ENCODE results near the gene GTF2H2. TPM values are rescaled to one million over a fixed set of nuclear protein-coding genes. Genes with fewer than 3 reads are reported as not detected.

GTF2H2 gene
- total and polyA plus RNA-seq, 9 of the 15 experiments (the other 6 are each of a cell fraction or from before 2014, with no cell fraction given) = 46.9 to 171 (median 91.9) TPM

DNA sequence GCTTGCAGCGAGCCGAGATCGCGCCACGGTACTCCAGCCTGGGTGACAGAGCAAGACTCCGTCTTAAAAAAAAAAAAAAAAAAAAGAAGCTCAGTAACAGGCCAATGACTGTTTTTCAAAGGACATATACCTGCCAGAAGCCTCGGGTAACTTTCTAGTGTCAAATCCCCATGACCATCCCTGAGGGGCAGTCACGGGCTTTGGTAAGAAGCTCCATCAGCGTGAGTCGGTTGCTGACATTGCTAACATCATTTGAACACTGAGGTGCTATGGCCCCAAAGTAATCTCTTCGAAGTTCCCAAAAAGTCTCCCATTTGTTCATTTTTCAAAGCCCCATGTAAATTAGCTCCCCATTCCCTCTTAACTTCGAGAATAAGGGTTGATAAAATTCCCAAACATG is 53.9 kb downstream of the GTF2H2 start (continued):
- TF ChIP-seq, protein P1, sequence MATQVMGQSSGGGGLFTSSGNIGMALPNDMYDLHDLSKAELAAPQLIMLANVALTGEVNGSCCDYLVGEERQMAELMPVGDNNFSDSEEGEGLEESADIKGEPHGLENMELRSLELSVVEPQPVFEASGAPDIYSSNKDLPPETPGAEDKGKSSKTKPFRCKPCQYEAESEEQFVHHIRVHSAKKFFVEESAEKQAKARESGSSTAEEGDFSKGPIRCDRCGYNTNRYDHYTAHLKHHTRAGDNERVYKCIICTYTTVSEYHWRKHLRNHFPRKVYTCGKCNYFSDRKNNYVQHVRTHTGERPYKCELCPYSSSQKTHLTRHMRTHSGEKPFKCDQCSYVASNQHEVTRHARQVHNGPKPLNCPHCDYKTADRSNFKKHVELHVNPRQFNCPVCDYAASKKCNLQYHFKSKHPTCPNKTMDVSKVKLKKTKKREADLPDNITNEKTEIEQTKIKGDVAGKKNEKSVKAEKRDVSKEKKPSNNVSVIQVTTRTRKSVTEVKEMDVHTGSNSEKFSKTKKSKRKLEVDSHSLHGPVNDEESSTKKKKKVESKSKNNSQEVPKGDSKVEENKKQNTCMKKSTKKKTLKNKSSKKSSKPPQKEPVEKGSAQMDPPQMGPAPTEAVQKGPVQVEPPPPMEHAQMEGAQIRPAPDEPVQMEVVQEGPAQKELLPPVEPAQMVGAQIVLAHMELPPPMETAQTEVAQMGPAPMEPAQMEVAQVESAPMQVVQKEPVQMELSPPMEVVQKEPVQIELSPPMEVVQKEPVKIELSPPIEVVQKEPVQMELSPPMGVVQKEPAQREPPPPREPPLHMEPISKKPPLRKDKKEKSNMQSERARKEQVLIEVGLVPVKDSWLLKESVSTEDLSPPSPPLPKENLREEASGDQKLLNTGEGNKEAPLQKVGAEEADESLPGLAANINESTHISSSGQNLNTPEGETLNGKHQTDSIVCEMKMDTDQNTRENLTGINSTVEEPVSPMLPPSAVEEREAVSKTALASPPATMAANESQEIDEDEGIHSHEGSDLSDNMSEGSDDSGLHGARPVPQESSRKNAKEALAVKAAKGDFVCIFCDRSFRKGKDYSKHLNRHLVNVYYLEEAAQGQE (IDR thresholded peaks at IDR 0.05; ENCODE audit: borderline replicate concordance) = peak; percentile 29; the same call in 1 of the 2 replicates
- TF ChIP-seq, protein P1 (CRISPR knock-in tag; IDR thresholded peaks at IDR 0.05; ENCODE audit: low read depth) = no peak
- no peak for TF ChIP-seq ETV1 (tag; conservative IDR thresholded peaks at IDR 0.05; ENCODE audit: low read depth)
- TF ChIP-seq, protein P2, sequence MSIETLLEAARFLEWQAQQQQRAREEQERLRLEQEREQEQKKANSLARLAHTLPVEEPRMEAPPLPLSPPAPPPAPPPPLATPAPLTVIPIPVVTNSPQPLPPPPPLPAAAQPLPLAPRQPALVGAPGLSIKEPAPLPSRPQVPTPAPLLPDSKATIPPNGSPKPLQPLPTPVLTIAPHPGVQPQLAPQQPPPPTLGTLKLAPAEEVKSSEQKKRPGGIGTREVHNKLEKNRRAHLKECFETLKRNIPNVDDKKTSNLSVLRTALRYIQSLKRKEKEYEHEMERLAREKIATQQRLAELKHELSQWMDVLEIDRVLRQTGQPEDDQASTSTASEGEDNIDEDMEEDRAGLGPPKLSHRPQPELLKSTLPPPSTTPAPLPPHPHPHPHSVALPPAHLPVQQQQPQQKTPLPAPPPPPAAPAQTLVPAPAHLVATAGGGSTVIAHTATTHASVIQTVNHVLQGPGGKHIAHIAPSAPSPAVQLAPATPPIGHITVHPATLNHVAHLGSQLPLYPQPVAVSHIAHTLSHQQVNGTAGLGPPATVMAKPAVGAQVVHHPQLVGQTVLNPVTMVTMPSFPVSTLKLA (conservative IDR thresholded peaks at IDR 0.05) = no peak
